ENCODE measurements around the gene GALNT1.

The GALNT1 gene

GRCh38 chr18:35604369-35604768, 22.8 kb downstream of the GALNT1 start:
- Histone ChIP-seq H3K9me3 (ENCODE audit: low read length) (no peaks in the 10 kb centered on the region), H3K9ac (ENCODE audit: low read length) (no peak overlapping the region), H3K27ac (ENCODE audit: low read depth, low read length) (no peak overlapping the region), H3K27me3 (ENCODE audit: control insufficient read depth in 1 of 2, insufficient read depth in 2 of 2, low read length in 2 of 2) (no peaks in the 10 kb centered on the region), H3K4me3 (ENCODE audit: low read depth in 1 of 2, low read length in 2 of 2) (no peak overlapping the region), H3K4me1 (ENCODE audit: insufficient read depth, low read length) (peaks cover 10% of the 10 kb centered on the region), H3K36me3 (ENCODE audit: insufficient read depth, low read length) (no peaks in the 10 kb centered on the region)

GRCh38 chr18:35605686-35606417, 24.3 kb downstream of the GALNT1 start:
- no peak overlapping the region for H3K9ac ChIP-seq (ENCODE audit: low read length)
- H3K4me3 ChIP-seq (ENCODE audit: low read depth in 1 of 2, low read length in 2 of 2) = no peak overlapping the region
- H3K27me3 ChIP-seq (ENCODE audit: control insufficient read depth in 1 of 2, insufficient read depth in 2 of 2, low read length in 2 of 2) = no peaks in the 10 kb centered on the region
- no peak overlapping the region for H3K27ac ChIP-seq (ENCODE audit: low read depth, low read length)
- H3K36me3 ChIP-seq (ENCODE audit: insufficient read depth, low read length) = no peaks in the 10 kb centered on the region
- H3K9me3 ChIP-seq (ENCODE audit: low read length) = no peaks in the 10 kb centered on the region
- peaks cover 15% of the 10 kb centered on the region for H3K4me1 ChIP-seq (ENCODE audit: insufficient read depth, low read length)

- Histone ChIP-seq H3K4me3 (ENCODE audit: low read depth in 1 of 2, low read length in 2 of 2) (no peak overlapping the region), H3K9ac (ENCODE audit: low read length) (no peak overlapping the region), H3K36me3 (ENCODE audit: insufficient read depth, low read length) (no peaks in the 10 kb centered on the region), H3K9me3 (ENCODE audit: low read length) (no peaks in the 10 kb centered on the region), H3K4me1 (ENCODE audit: insufficient read depth, low read length) (peaks cover 19% of the 10 kb centered on the region), H3K27ac (ENCODE audit: low read depth, low read length) (no peak overlapping the region), H3K27me3 (ENCODE audit: control insufficient read depth in 1 of 2, insufficient read depth in 2 of 2, low read length in 2 of 2) (no peaks in the 10 kb centered on the region)
Measured at GRCh38 chr18:35609236-35609635, 27.7 kb downstream of the GALNT1 start.

GRCh38 chr18:35610089-35610488, 28.5 kb downstream of the GALNT1 start:
- peaks cover 19% of the 10 kb centered on the region for H3K4me1 ChIP-seq (ENCODE audit: insufficient read depth, low read length)
- H3K9me3 ChIP-seq (ENCODE audit: low read length) = no peaks in the 10 kb centered on the region
- no peaks in the 10 kb centered on the region for H3K36me3 ChIP-seq (ENCODE audit: insufficient read depth, low read length)
- H3K4me3 ChIP-seq (ENCODE audit: low read depth in 1 of 2, low read length in 2 of 2) = no peak overlapping the region
- H3K27ac ChIP-seq (ENCODE audit: low read depth, low read length) = no peak overlapping the region
- no peak overlapping the region for H3K9ac ChIP-seq (ENCODE audit: low read length)
- H3K27me3 ChIP-seq (ENCODE audit: control insufficient read depth in 1 of 2, insufficient read depth in 2 of 2, low read length in 2 of 2) = no peaks in the 10 kb centered on the region

- Histone ChIP-seq H3K9me3 (ENCODE audit: low read length) (no peaks in the 10 kb centered on the region), H3K27me3 (ENCODE audit: control insufficient read depth in 1 of 2, insufficient read depth in 2 of 2, low read length in 2 of 2) (no peaks in the 10 kb centered on the region), H3K36me3 (ENCODE audit: insufficient read depth, low read length) (no peaks in the 10 kb centered on the region), H3K4me1 (ENCODE audit: insufficient read depth, low read length) (peaks cover 16% of the 10 kb centered on the region), H3K9ac (ENCODE audit: low read length) (no peak overlapping the region), H3K27ac (ENCODE audit: low read depth, low read length) (no peak overlapping the region), H3K4me3 (ENCODE audit: low read depth in 1 of 2, low read length in 2 of 2) (no peak overlapping the region)
Measured at GRCh38 chr18:35610724-35611123, 29.2 kb downstream of the GALNT1 start.

GRCh38 chr18:35611518-35611917, 30.0 kb downstream of the GALNT1 start:
- Histone ChIP-seq H3K27ac (ENCODE audit: low read depth, low read length) (no peak overlapping the region), H3K4me1 (ENCODE audit: insufficient read depth, low read length) (peaks cover 15% of the 10 kb centered on the region), H3K9ac (ENCODE audit: low read length) (no peak overlapping the region), H3K36me3 (ENCODE audit: insufficient read depth, low read length) (no peaks in the 10 kb centered on the region), H3K4me3 (ENCODE audit: low read depth in 1 of 2, low read length in 2 of 2) (no peak overlapping the region), H3K9me3 (ENCODE audit: low read length) (no peaks in the 10 kb centered on the region), H3K27me3 (ENCODE audit: control insufficient read depth in 1 of 2, insufficient read depth in 2 of 2, low read length in 2 of 2) (no peaks in the 10 kb centered on the region)

GRCh38 chr18:35616074-35616473, 34.5 kb downstream of the GALNT1 start:
- Histone ChIP-seq H3K27me3 (ENCODE audit: control insufficient read depth in 1 of 2, insufficient read depth in 2 of 2, low read length in 2 of 2) (no peaks in the 10 kb centered on the region), H3K4me1 (ENCODE audit: insufficient read depth, low read length) (peaks cover 38% of the 10 kb centered on the region), H3K9me3 (ENCODE audit: low read length) (no peaks in the 10 kb centered on the region), H3K27ac (ENCODE audit: low read depth, low read length) (peak overlapping the region; percentile 52), H3K9ac (ENCODE audit: low read length) (no peak overlapping the region), H3K4me3 (ENCODE audit: low read depth in 1 of 2, low read length in 2 of 2) (peak overlapping the region in 1 of 2 donors; percentile 37), H3K36me3 (ENCODE audit: insufficient read depth, low read length) (no peaks in the 10 kb centered on the region)

- H3K4me3 ChIP-seq (ENCODE audit: low read depth in 1 of 2, low read length in 2 of 2) = peak overlapping the region in 1 of 2 donors; percentile 37
- H3K9ac ChIP-seq (ENCODE audit: low read length) = no peak overlapping the region
- peaks cover 35% of the 10 kb centered on the region for H3K4me1 ChIP-seq (ENCODE audit: insufficient read depth, low read length)
- H3K9me3 ChIP-seq (ENCODE audit: low read length) = no peaks in the 10 kb centered on the region
- H3K27me3 ChIP-seq (ENCODE audit: control insufficient read depth in 1 of 2, insufficient read depth in 2 of 2, low read length in 2 of 2) = no peaks in the 10 kb centered on the region
- H3K27ac ChIP-seq (ENCODE audit: low read depth, low read length) = peak overlapping the region; percentile 52
- no peaks in the 10 kb centered on the region for H3K36me3 ChIP-seq (ENCODE audit: insufficient read depth, low read length)
Measured at GRCh38 chr18:35616664-35617423, 35.3 kb downstream of the GALNT1 start.

- Histone ChIP-seq H3K27ac (ENCODE audit: low read depth, low read length) (no peak overlapping the region), H3K9ac (ENCODE audit: low read length) (no peak overlapping the region)
Measured at GRCh38 chr18:35617865-35618264, 36.3 kb downstream of the GALNT1 start.

GRCh38 chr18:35618289-35618688, 36.7 kb downstream of the GALNT1 start:
- Histone ChIP-seq H3K36me3 (ENCODE audit: insufficient read depth, low read length) (no peaks in the 10 kb centered on the region), H3K9me3 (ENCODE audit: low read length) (no peaks in the 10 kb centered on the region), H3K27me3 (ENCODE audit: control insufficient read depth in 1 of 2, insufficient read depth in 2 of 2, low read length in 2 of 2) (no peaks in the 10 kb centered on the region), H3K27ac (ENCODE audit: low read depth, low read length) (no peak overlapping the region), H3K4me1 (ENCODE audit: insufficient read depth, low read length) (peaks cover 35% of the 10 kb centered on the region), H3K4me3 (ENCODE audit: low read depth in 1 of 2, low read length in 2 of 2) (no peak overlapping the region), H3K9ac (ENCODE audit: low read length) (no peak overlapping the region)

More at GRCh38 chr18:35617865-35618264, 36.3 kb downstream of the GALNT1 start:
- Histone ChIP-seq H3K36me3 (ENCODE audit: insufficient read depth, low read length) (no peaks in the 10 kb centered on the region), H3K27me3 (ENCODE audit: control insufficient read depth in 1 of 2, insufficient read depth in 2 of 2, low read length in 2 of 2) (no peaks in the 10 kb centered on the region), H3K4me3 (ENCODE audit: low read depth in 1 of 2, low read length in 2 of 2) (no peak overlapping the region), H3K9me3 (ENCODE audit: low read length) (no peaks in the 10 kb centered on the region), H3K4me1 (ENCODE audit: insufficient read depth, low read length) (peaks cover 35% of the 10 kb centered on the region)

- H3K4me1 ChIP-seq (ENCODE audit: insufficient read depth, low read length) = peaks cover 35% of the 10 kb centered on the region
- H3K27ac ChIP-seq (ENCODE audit: low read depth, low read length) = no peak overlapping the region
- no peak overlapping the region for H3K4me3 ChIP-seq (ENCODE audit: low read depth in 1 of 2, low read length in 2 of 2)
- H3K9me3 ChIP-seq (ENCODE audit: low read length) = no peaks in the 10 kb centered on the region
- no peak overlapping the region for H3K9ac ChIP-seq (ENCODE audit: low read length)
- no peaks in the 10 kb centered on the region for H3K36me3 ChIP-seq (ENCODE audit: insufficient read depth, low read length)
- no peaks in the 10 kb centered on the region for H3K27me3 ChIP-seq (ENCODE audit: control insufficient read depth in 1 of 2, insufficient read depth in 2 of 2, low read length in 2 of 2)
Measured at GRCh38 chr18:35618696-35619095, 37.2 kb downstream of the GALNT1 start.

All from muscle layer of colon (tissue), 2 donors.